ENCODE data around the gene MBOAT1.
"Not testable (repeated sequence)": the region's sequence is repeated elsewhere in the genome, so short reads cannot be mapped to it uniquely, and the experiment has no call there.

MBOAT1 gene

GRCh38 chr6:20202699-20203302 is 9.5 kb downstream of the MBOAT1 start:
- DNase-seq (ENCODE audit: low read depth): no peak

- no peak for DNase-seq (ENCODE audit: low read depth)
Observed at GRCh38 chr6:20202324-20202658, 10.0 kb downstream of the MBOAT1 start.

GRCh38 chr6:20200761-20201630 is 11.3 kb downstream of the MBOAT1 start:
- DNase-seq (ENCODE audit: low read depth): no peak

GRCh38 chr6:20198775-20199174 is 13.5 kb downstream of the MBOAT1 start:
- DNase-seq (ENCODE audit: low read depth): no peak

- no peak for DNase-seq (ENCODE audit: low read depth)
Observed at GRCh38 chr6:20198156-20198774, 14.0 kb downstream of the MBOAT1 start.

- DNase-seq (ENCODE audit: low read depth): no peak
Observed at GRCh38 chr6:20197251-20197650, 15.0 kb downstream of the MBOAT1 start.

GRCh38 chr6:20192625-20193024 is 19.6 kb downstream of the MBOAT1 start:
- DNase-seq (ENCODE audit: low read depth): no peak

GRCh38 chr6:20191992-20192391 is 20.3 kb downstream of the MBOAT1 start:
- no peak for DNase-seq (ENCODE audit: low read depth)

- no peak for DNase-seq (ENCODE audit: low read depth)
Observed at GRCh38 chr6:20188630-20189075, 23.6 kb downstream of the MBOAT1 start.

GRCh38 chr6:20186981-20187380 is 25.3 kb downstream of the MBOAT1 start:
- DNase-seq (ENCODE audit: low read depth): no peak

- no peak for DNase-seq (ENCODE audit: low read depth)
Observed at GRCh38 chr6:20183706-20184105, 28.6 kb downstream of the MBOAT1 start.

- DNase-seq (ENCODE audit: low read depth): no peak
Observed at GRCh38 chr6:20182926-20183521, 29.2 kb downstream of the MBOAT1 start.

GRCh38 chr6:20182069-20182468 is 30.2 kb downstream of the MBOAT1 start:
- no peak for DNase-seq (ENCODE audit: low read depth)

GRCh38 chr6:20180935-20181334 is 31.3 kb downstream of the MBOAT1 start:
- DNase-seq (ENCODE audit: low read depth): no peak

- DNase-seq (ENCODE audit: low read depth): not testable (repeated sequence)
Observed at GRCh38 chr6:20179287-20180045, 32.8 kb downstream of the MBOAT1 start.

GRCh38 chr6:20178327-20178726 is 33.9 kb downstream of the MBOAT1 start:
- DNase-seq (ENCODE audit: low read depth): no peak

- DNase-seq (ENCODE audit: low read depth): no peak
Observed at GRCh38 chr6:20175810-20176410, 36.4 kb downstream of the MBOAT1 start.

GRCh38 chr6:20173833-20174792 is 38.2 kb downstream of the MBOAT1 start:
- no peak for DNase-seq (ENCODE audit: low read depth)

GRCh38 chr6:20172842-20173456 is 39.3 kb downstream of the MBOAT1 start:
- no peak for DNase-seq (ENCODE audit: low read depth)

Measured in stimulated activated CD8-positive, alpha-beta memory T cell treated with anti-CD3 and anti-CD28 coated beads, Interleukin-7, amount 100 ng/mL, for 24 hours (primary cell).